Thyroid gland (tissue), 4 donors: ENCODE data around the gene PALLD.

ENCODE experiments used
- POLR2A ChIP-seq, 2 donors: fragments of 450-650 bp; IDR thresholded peaks; one replicate each; pipeline ENCODE4 v1.6.1; 2017; ENCODE audit warnings: antibody characterized with exemption in 2 of 2, mild to moderate bottlenecking in 2 of 2, moderate library complexity in 1 of 2
- TF ChIP-seq, protein P1 (sequence below), 6 experiments: fragments of 200-600 bp in 3 of 6; fragments of 450-650 bp in 3 of 6; sonication (generic) in 3 of 6; IDR thresholded peaks; one replicate each; pipeline ENCODE4 v1.5.1; 2016 to 2019; ENCODE audit warnings: antibody characterized with exemption in 6 of 6, mild to moderate bottlenecking in 2 of 6, inconsistent platforms in 1 of 6, moderate library complexity in 1 of 6

DNA sequence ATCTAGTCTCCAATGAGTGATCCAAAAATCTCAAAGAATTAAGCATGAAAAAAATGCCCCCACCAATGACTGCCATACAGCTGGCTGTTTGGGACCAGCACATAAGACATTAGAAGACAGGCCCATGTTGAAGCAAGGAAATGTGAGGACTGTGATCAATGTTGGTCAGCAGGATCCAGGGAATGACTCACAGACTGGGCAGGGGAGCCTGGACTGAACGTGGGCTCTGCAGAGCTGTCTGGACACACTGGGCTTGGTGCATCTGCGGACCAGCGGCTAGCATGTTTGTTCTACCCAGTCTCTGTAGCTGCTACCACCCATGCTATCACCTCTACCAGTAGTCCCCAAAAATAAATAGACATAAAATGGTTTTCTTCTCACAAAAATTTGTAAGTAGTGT is 108.6 kb downstream of the PALLD start:
- TF ChIP-seq, protein P1, sequence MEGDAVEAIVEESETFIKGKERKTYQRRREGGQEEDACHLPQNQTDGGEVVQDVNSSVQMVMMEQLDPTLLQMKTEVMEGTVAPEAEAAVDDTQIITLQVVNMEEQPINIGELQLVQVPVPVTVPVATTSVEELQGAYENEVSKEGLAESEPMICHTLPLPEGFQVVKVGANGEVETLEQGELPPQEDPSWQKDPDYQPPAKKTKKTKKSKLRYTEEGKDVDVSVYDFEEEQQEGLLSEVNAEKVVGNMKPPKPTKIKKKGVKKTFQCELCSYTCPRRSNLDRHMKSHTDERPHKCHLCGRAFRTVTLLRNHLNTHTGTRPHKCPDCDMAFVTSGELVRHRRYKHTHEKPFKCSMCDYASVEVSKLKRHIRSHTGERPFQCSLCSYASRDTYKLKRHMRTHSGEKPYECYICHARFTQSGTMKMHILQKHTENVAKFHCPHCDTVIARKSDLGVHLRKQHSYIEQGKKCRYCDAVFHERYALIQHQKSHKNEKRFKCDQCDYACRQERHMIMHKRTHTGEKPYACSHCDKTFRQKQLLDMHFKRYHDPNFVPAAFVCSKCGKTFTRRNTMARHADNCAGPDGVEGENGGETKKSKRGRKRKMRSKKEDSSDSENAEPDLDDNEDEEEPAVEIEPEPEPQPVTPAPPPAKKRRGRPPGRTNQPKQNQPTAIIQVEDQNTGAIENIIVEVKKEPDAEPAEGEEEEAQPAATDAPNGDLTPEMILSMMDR (IDR thresholded peaks at IDR 0.05): no peak
- TF ChIP-seq POLR2A (IDR thresholded peaks at IDR 0.05): no peak
